GM23248 (cell line): ENCODE data around the gene SMG7. TPM values are rescaled to one million over a fixed set of nuclear protein-coding genes. Genes with fewer than 3 reads are reported as not detected.

ENCODE experiments used
- DNase-seq: peaks from one replicate; pipeline ENCODE4 v3.0.0-alpha.2; 2015
- H2AFZ ChIP-seq: fragments of 200-600 bp; sonication (generic); 2 replicates; pipeline ENCODE4 v1.6.1; 2016; ENCODE audit warnings: antibody characterized with exemption
- H3F3A ChIP-seq: fragments of 200-600 bp; sonication (generic); 2 replicates; pipeline ENCODE4 v1.6.1; 2016; ENCODE audit warnings: mild to moderate bottlenecking, antibody characterized with exemption, mixed run types; ENCODE audit not compliant: insufficient read depth
- H3K27ac ChIP-seq: fragments of 200-600 bp; sonication (generic); 2 replicates; pipeline ENCODE4 v1.5.1; 2016; ENCODE audit warnings: mild to moderate bottlenecking
- H3K27me3 ChIP-seq: fragments of 200-600 bp; sonication (generic); replicated peaks from 2 replicates; pipeline ENCODE4 v1.6.1; 2016; ENCODE audit warnings: mild to moderate bottlenecking; ENCODE audit not compliant: insufficient read depth
- H3K36me3 ChIP-seq: fragments of 200-600 bp; sonication (generic); 2 replicates; pipeline ENCODE4 v1.6.1; 2016; ENCODE audit warnings: low read depth, mild to moderate bottlenecking
- H3K4me1 ChIP-seq: fragments of 200-600 bp; sonication (generic); 2 replicates; pipeline ENCODE4 v1.6.1; 2016; ENCODE audit warnings: mild to moderate bottlenecking; ENCODE audit not compliant: insufficient read depth
- H3K4me2 ChIP-seq: fragments of 200-600 bp; sonication (generic); one replicate; pipeline ENCODE4 v1.6.1; 2016; ENCODE audit warnings: mild to moderate bottlenecking; ENCODE audit not compliant: unreplicated experiment
- H3K4me3 ChIP-seq: fragments of 200-600 bp; sonication (generic); 2 replicates; pipeline ENCODE4 v1.5.1; 2016; ENCODE audit warnings: mild to moderate bottlenecking
- H3K79me2 ChIP-seq: fragments of 200-600 bp; sonication (generic); 2 replicates; pipeline ENCODE4 v1.6.1; 2016; ENCODE audit warnings: mild to moderate bottlenecking; ENCODE audit not compliant: insufficient read depth
- H3K9ac ChIP-seq: fragments of 200-600 bp; sonication (generic); 2 replicates; pipeline ENCODE4 v1.6.1; 2016; ENCODE audit warnings: mild to moderate bottlenecking
- H3K9me2 ChIP-seq: fragments of 200-600 bp; sonication (generic); 2 replicates; pipeline ENCODE4 v1.6.1; 2016; ENCODE audit warnings: mixed run types, mild to moderate bottlenecking, moderate library complexity; ENCODE audit not compliant: insufficient read depth
- H3K9me3 ChIP-seq: fragments of 200-600 bp; sonication (generic); one replicate; pipeline ENCODE4 v1.6.1; 2017; ENCODE audit warnings: low read depth
- H4K20me1 ChIP-seq: fragments of 200-600 bp; sonication (generic); 2 replicates; pipeline ENCODE4 v1.6.0; 2016; ENCODE audit not compliant: insufficient read depth
- EZH2 ChIP-seq: fragments of 200-600 bp; sonication (generic); IDR thresholded peaks from 2 replicates; pipeline ENCODE4 v1.6.1; 2018; ENCODE audit warnings: antibody characterized with exemption, mild to moderate bottlenecking; ENCODE audit not compliant: insufficient read depth, poor library complexity, severe bottlenecking
- EZH2phosphoT487 ChIP-seq: fragments of 200-600 bp; sonication (generic); IDR thresholded peaks from 2 replicates; pipeline ENCODE4 v1.6.1; 2018; ENCODE audit warnings: antibody characterized with exemption, moderate library complexity, mild to moderate bottlenecking, low read depth; ENCODE audit not compliant: insufficient read depth
- WGBS, 2 experiments: methylation state at CpG; one replicate each; pipeline ENCODE4 v1.1.6; 2015 to 2017; ENCODE audit warnings: low lambda C conversion rate in 2 of 2, low coverage in 1 of 2; ENCODE audit errors: missing lambda C conversion rate in 2 of 2; 5-methylcytosine and 5-hydroxymethylcytosine counted together
- in situ Hi-C: fragments of 300-500 bp; cut with MboI; formaldehyde crosslinking; loops from 2 replicates; pipeline ENCODE4 v1.15.0; 2020
- polyA plus RNA-seq: library from polyadenylated mRNA; unstranded; fragments of >200 nt; fragmentation: Nextera tagmentation; extraction: Ambion mirVana; gene quantifications from 2 replicates; pipeline ENCODE4 v1.2.1, GENCODE V29; 2016
- total RNA-seq: library from RNA; depleted of rRNA; stranded (reverse); fragments of >200 nt; shearing (Covaris generic); gene quantifications from 2 replicates; pipeline ENCODE4 v1.2.3, GENCODE V29; 2014

The SMG7 gene
- total and polyA plus RNA-seq, 2 experiments from 2014 or later: 18.7 to 32.8 TPM

DNA sequence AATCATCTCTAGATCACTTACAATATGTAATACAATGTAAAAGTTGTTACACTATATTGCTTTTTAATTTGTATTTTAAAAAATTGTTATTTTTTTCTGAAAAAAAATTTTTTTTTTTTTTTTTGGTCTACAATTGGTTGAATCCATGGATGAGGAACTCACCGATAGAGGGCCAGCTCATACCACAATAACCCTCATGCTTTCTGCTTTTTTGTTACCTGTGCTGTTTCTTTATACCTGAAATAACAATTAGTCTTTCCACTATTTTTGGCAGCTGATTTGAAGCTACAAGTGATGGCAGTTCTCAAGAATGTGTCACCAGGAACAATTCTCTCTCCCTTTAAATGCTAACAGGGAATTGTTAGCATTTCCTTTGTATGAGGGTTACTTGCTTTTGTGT lies 12.0 kb downstream of the SMG7 start:
- H3K9ac ChIP-seq: no peak overlapping the region
- H3K4me1 ChIP-seq: peaks cover 19% of the 10 kb centered on the region
- DNase-seq: no peak
- 94 to 95% methylated on average over 1 of the region's 1 CpG for WGBS, 2 experiments
- no peak overlapping the region for H3K4me3 ChIP-seq
- H3F3A ChIP-seq: peaks cover 30% of the 10 kb centered on the region
- in situ Hi-C loops: no loop called here
- no peaks in the 10 kb centered on the region for H3K36me3 ChIP-seq
- H3K4me2 ChIP-seq: no peak overlapping the region
- TF ChIP-seq EZH2phosphoT487 (no peak), EZH2 (no peak)
- peaks cover 15% of the 10 kb centered on the region; the same call in 1 of the 2 replicates for H4K20me1 ChIP-seq
- no peak overlapping the region for H3K27ac ChIP-seq
- H3K79me2 ChIP-seq: peaks cover 100% of the 10 kb centered on the region
- H2AFZ ChIP-seq: no peak overlapping the region
- no peaks in the 10 kb centered on the region for H3K9me3 ChIP-seq
- H3K9me2 ChIP-seq: no peaks in the 10 kb centered on the region
- H3K27me3 ChIP-seq: no peaks in the 10 kb centered on the region

GRCh38 chr1:183484851-183485250 lies 12.6 kb downstream of the SMG7 start:
- no peak overlapping the region for H3K4me3 ChIP-seq
- no peak overlapping the region for H2AFZ ChIP-seq
- H3K4me2 ChIP-seq: no peak overlapping the region
- H3K27ac ChIP-seq: no peak overlapping the region
- H3K9ac ChIP-seq: no peak overlapping the region
- in situ Hi-C loops: no loop called here
- peaks cover 19% of the 10 kb centered on the region for H3K4me1 ChIP-seq
- H4K20me1 ChIP-seq: peaks cover 15% of the 10 kb centered on the region; the same call in 1 of the 2 replicates
- DNase-seq: no peak
- no peaks in the 10 kb centered on the region for H3K9me2 ChIP-seq
- no peaks in the 10 kb centered on the region for H3K27me3 ChIP-seq
- no peaks in the 10 kb centered on the region for H3K9me3 ChIP-seq
- H3K36me3 ChIP-seq: no peaks in the 10 kb centered on the region
- TF ChIP-seq EZH2: no peak
- no peak for TF ChIP-seq EZH2phosphoT487
- peaks cover 100% of the 10 kb centered on the region for H3K79me2 ChIP-seq
- WGBS, 2 experiments: 93 to 100% methylated on average over 1 of the region's 1 CpG
- H3F3A ChIP-seq: peaks cover 25% of the 10 kb centered on the region

GRCh38 chr1:183487674-183488442 lies 15.6 kb downstream of the SMG7 start:
- WGBS, 2 experiments: 65 to 83% methylated on average over 2 of the region's 2 CpGs
- TF ChIP-seq EZH2phosphoT487 (no peak), EZH2 (no peak)

GRCh38 chr1:183490932-183491331 lies 18.6 kb downstream of the SMG7 start:
- Histone ChIP-seq H3K4me3 (no peak overlapping the region), H3K79me2 (peaks cover 100% of the 10 kb centered on the region), H3K9me2 (no peaks in the 10 kb centered on the region), H3K4me1 (no peaks in the 10 kb centered on the region), H3K9me3 (no peaks in the 10 kb centered on the region), H4K20me1 (peaks cover 6% of the 10 kb centered on the region; the same call in 1 of the 2 replicates), H3K27me3 (no peaks in the 10 kb centered on the region), H3K4me2 (no peak overlapping the region), H3K36me3 (no peaks in the 10 kb centered on the region), H2AFZ (no peak overlapping the region), H3K27ac (no peak overlapping the region), H3K9ac (no peak overlapping the region), H3F3A (peaks cover 4% of the 10 kb centered on the region; the same call in 1 of the 2 replicates)
- in situ Hi-C loops: no loop called here
- TF ChIP-seq EZH2: no peak
- TF ChIP-seq EZH2phosphoT487: no peak
- WGBS, 2 experiments: 97 to 99% methylated on average over 5 of the region's 5 CpGs
- no peak for DNase-seq

More at GRCh38 chr1:183487674-183488442, 15.6 kb downstream of the SMG7 start:
- Histone ChIP-seq H3K27ac (no peak overlapping the region), H4K20me1 (peaks cover 12% of the 10 kb centered on the region; the same call in 1 of the 2 replicates), H3K4me2 (no peak overlapping the region), H3F3A (peaks cover 4% of the 10 kb centered on the region; the same call in 1 of the 2 replicates), H3K36me3 (no peaks in the 10 kb centered on the region), H3K4me3 (no peak overlapping the region), H3K9me2 (no peaks in the 10 kb centered on the region), H3K27me3 (no peaks in the 10 kb centered on the region), H3K4me1 (no peaks in the 10 kb centered on the region), H3K9ac (no peak overlapping the region), H3K9me3 (no peaks in the 10 kb centered on the region), H2AFZ (no peak overlapping the region), H3K79me2 (peaks cover 100% of the 10 kb centered on the region)
- DNase-seq: no peak
- in situ Hi-C loops: no loop called here
